Astrocyte of the spinal cord (primary cell): Measurements from ENCODE around the gene PTPRO.
A peak's percentile ranks its signal among the peaks of the same experiment; 100 is the strongest.

ENCODE experiments used
- DNase-seq: peaks from one replicate; pipeline ENCODE4 v3.0.0; 2011; ENCODE audit warnings: low read depth, low spot score
- H3K4me3 ChIP-seq: 2 replicates; pipeline ENCODE4 v1.5.1; 2011; ENCODE audit warnings: low read depth, mild to moderate bottlenecking, low read length, moderate library complexity
- CTCF ChIP-seq: IDR thresholded peaks from 2 replicates; pipeline ENCODE4 v1.5.1; 2012; ENCODE audit warnings: low read depth, mild to moderate bottlenecking, low read length, inconsistent platforms
- in situ Hi-C: cut with HindIII; loops from 2 replicates; pipeline ENCODE4 v1.10.0; 2017; ENCODE audit warnings: low sequenced_read_pairs

Gene PTPRO

GRCh38 chr12:15515010-15515409 is 192.7 kb downstream of the PTPRO start:
- no peak overlapping the region for H3K4me3 ChIP-seq
- TF ChIP-seq CTCF = no peak
- in situ Hi-C loops = no loop called here
- no peak for DNase-seq

GRCh38 chr12:15520083-15520482 is 197.8 kb downstream of the PTPRO start:
- in situ Hi-C loops = no loop called here
- no peak for TF ChIP-seq CTCF
- DNase-seq = no peak
- no peak overlapping the region for H3K4me3 ChIP-seq

DNA sequence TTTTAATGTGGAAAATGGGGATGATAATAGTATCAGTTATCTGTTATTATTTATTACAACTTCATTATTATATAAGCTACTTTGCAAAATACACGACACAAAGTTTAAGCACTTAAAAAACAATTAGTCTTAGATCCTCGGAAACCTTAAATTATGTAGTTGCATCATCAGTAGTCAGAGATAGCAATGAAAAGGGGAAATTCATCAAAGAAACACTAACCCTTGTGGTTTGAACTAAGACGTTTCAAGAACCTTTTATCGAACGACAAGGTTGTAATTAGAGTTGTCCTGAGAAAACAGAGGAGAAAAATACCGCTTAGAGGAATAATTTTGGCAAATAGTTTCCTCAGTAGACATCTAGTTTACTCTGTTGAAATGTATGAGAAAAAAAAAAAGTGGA is 198.5 kb downstream of the PTPRO start:
- H3K4me3 ChIP-seq = no peak overlapping the region
- in situ Hi-C loops = no loop called here
- DNase-seq = no peak
- no peak for TF ChIP-seq CTCF

GRCh38 chr12:15522574-15523187 is 200.4 kb downstream of the PTPRO start:
- no peak overlapping the region for H3K4me3 ChIP-seq
- peak; percentile 56 for DNase-seq
- in situ Hi-C loops = no loop called here
- TF ChIP-seq CTCF = peak; percentile 52

DNA sequence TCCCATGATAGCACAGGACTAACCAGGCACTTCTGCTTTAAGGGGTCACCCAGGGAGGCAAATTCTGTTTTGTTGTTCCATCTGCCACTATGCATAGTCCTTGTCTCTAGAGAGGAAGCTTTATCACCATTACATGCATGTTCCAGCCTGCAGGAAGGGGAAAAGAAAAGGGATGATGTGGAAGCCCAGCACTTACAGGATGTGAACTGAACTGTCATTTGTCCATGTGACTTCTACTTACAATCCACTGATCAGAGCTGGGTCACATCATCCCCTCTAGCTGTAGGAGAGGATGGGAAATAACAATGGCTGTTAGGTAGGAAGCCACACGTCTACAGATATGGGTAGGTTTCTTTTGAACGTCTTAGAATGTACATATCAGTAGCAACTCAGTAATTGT is 203.1 kb downstream of the PTPRO start:
- TF ChIP-seq CTCF = no peak
- no peak for DNase-seq
- no peak overlapping the region for H3K4me3 ChIP-seq
- in situ Hi-C loops = no loop called here

- in situ Hi-C loops = no loop called here
- no peak overlapping the region for H3K4me3 ChIP-seq
- TF ChIP-seq CTCF = no peak
- DNase-seq = no peak
Observed at GRCh38 chr12:15526033-15526432, 203.7 kb downstream of the PTPRO start.
